ENCODE data around the gene AUTS2. TPM values are rescaled to one million over a fixed set of nuclear protein-coding genes. Genes with fewer than 3 reads are reported as not detected.

AUTS2 gene
- total RNA-seq, 6 donors from 2014 or later, result 38.9 to 151 (median 55.8) TPM

- H3K27me3 ChIP-seq, result no peaks in the 10 kb centered on the region
- TF ChIP-seq EP300 (IDR thresholded peaks at IDR 0.05) (no peak), POLR2A (IDR thresholded peaks at IDR 0.05) (no peak), POLR2AphosphoS5 (IDR thresholded peaks at IDR 0.05) (no peak), CTCF (IDR thresholded peaks at IDR 0.05) (no peak)
- H3K4me1 ChIP-seq, result peaks cover 0 to 13% (median 5%) of the 10 kb centered on the region in 4 donors
- H3K9me3 ChIP-seq, result no peaks in the 10 kb centered on the region
- no peak overlapping the region for H3K4me3 ChIP-seq
- no peak for ATAC-seq (ENCODE audit: low FRiP score in 2 of 2)
- H3K27ac ChIP-seq, result no peak overlapping the region
- H3K36me3 ChIP-seq, result no peaks in the 10 kb centered on the region
- WGBS, 2 donors, result 91 to 96% methylated on average over 3 of the region's 3 CpGs
- no peak for DNase-seq
These were observed 14.7 kb downstream of the AUTS2 start for GRCh38 chr7:69612981-69613380.

- peaks cover 0 to 13% (median 5%) of the 10 kb centered on the region in 4 donors for H3K4me1 ChIP-seq
- no peak for ATAC-seq (ENCODE audit: low FRiP score in 2 of 2)
- H3K4me3 ChIP-seq, result no peak overlapping the region
- 73 to 76% methylated on average over 2 of the region's 2 CpGs for WGBS, 2 donors
- no peaks in the 10 kb centered on the region for H3K9me3 ChIP-seq
- no peak for TF ChIP-seq CTCF (IDR thresholded peaks at IDR 0.05)
- TF ChIP-seq EP300 (IDR thresholded peaks at IDR 0.05), result no peak
- TF ChIP-seq POLR2A (IDR thresholded peaks at IDR 0.05), result no peak
- TF ChIP-seq POLR2AphosphoS5 (IDR thresholded peaks at IDR 0.05), result no peak
- DNase-seq, result no peak
- H3K27me3 ChIP-seq, result no peaks in the 10 kb centered on the region
- H3K27ac ChIP-seq, result no peak overlapping the region
- no peaks in the 10 kb centered on the region for H3K36me3 ChIP-seq
These were observed 15.6 kb downstream of the AUTS2 start for GRCh38 chr7:69613846-69614245.

GRCh38 chr7:69615685-69616084 lies 17.4 kb downstream of the AUTS2 start:
- DNase-seq, result no peak
- H3K27ac ChIP-seq, result no peak overlapping the region
- no peaks in the 10 kb centered on the region for H3K27me3 ChIP-seq
- WGBS, 2 donors, result 93 to 97% methylated on average over 2 of the region's 2 CpGs
- H3K4me1 ChIP-seq, result peaks cover 0 to 5% (median 0%) of the 10 kb centered on the region in 4 donors
- TF ChIP-seq CTCF (IDR thresholded peaks at IDR 0.05), result no peak
- no peaks in the 10 kb centered on the region for H3K36me3 ChIP-seq
- H3K4me3 ChIP-seq, result no peak overlapping the region
- no peak for ATAC-seq (ENCODE audit: low FRiP score in 2 of 2)
- H3K9me3 ChIP-seq, result no peaks in the 10 kb centered on the region

GRCh38 chr7:69617364-69617763 lies 19.1 kb downstream of the AUTS2 start:
- Histone ChIP-seq H3K4me1 (peaks cover 0 to 3% (median 0%) of the 10 kb centered on the region in 4 donors), H3K27me3 (no peaks in the 10 kb centered on the region), H3K9me3 (no peaks in the 10 kb centered on the region), H3K27ac (no peak overlapping the region), H3K4me3 (no peak overlapping the region), H3K36me3 (no peaks in the 10 kb centered on the region)
- no peak for DNase-seq
- TF ChIP-seq POLR2A (IDR thresholded peaks at IDR 0.05) (no peak), EP300 (IDR thresholded peaks at IDR 0.05) (no peak), POLR2AphosphoS5 (IDR thresholded peaks at IDR 0.05) (no peak), CTCF (IDR thresholded peaks at IDR 0.05) (no peak)
- 77 to 83% methylated on average over 5 of the region's 5 CpGs for WGBS, 2 donors
- no peak for ATAC-seq (ENCODE audit: low FRiP score in 2 of 2)

GRCh38 chr7:69619054-69619453 lies 20.8 kb downstream of the AUTS2 start:
- Histone ChIP-seq H3K27ac (no peak overlapping the region), H3K36me3 (no peaks in the 10 kb centered on the region), H3K27me3 (no peaks in the 10 kb centered on the region), H3K4me1 (no peaks in the 10 kb centered on the region), H3K9me3 (no peaks in the 10 kb centered on the region), H3K4me3 (no peak overlapping the region)
- no peak for DNase-seq
- 92 to 97% methylated on average over 1 of the region's 1 CpG for WGBS, 2 donors
- TF ChIP-seq EP300 (IDR thresholded peaks at IDR 0.05) (no peak), POLR2AphosphoS5 (IDR thresholded peaks at IDR 0.05) (no peak), POLR2A (IDR thresholded peaks at IDR 0.05) (no peak), CTCF (IDR thresholded peaks at IDR 0.05) (no peak)
- ATAC-seq (ENCODE audit: low FRiP score in 2 of 2), result no peak
